Measurements from ENCODE around the gene MYLK. TPM values are rescaled to one million over a fixed set of nuclear protein-coding genes. Genes with fewer than 3 reads are reported as not detected.
"Not testable (repeated sequence)": the region's sequence is repeated elsewhere in the genome, so short reads cannot be mapped to it uniquely, and the experiment has no call there.

Gene MYLK, protein sequence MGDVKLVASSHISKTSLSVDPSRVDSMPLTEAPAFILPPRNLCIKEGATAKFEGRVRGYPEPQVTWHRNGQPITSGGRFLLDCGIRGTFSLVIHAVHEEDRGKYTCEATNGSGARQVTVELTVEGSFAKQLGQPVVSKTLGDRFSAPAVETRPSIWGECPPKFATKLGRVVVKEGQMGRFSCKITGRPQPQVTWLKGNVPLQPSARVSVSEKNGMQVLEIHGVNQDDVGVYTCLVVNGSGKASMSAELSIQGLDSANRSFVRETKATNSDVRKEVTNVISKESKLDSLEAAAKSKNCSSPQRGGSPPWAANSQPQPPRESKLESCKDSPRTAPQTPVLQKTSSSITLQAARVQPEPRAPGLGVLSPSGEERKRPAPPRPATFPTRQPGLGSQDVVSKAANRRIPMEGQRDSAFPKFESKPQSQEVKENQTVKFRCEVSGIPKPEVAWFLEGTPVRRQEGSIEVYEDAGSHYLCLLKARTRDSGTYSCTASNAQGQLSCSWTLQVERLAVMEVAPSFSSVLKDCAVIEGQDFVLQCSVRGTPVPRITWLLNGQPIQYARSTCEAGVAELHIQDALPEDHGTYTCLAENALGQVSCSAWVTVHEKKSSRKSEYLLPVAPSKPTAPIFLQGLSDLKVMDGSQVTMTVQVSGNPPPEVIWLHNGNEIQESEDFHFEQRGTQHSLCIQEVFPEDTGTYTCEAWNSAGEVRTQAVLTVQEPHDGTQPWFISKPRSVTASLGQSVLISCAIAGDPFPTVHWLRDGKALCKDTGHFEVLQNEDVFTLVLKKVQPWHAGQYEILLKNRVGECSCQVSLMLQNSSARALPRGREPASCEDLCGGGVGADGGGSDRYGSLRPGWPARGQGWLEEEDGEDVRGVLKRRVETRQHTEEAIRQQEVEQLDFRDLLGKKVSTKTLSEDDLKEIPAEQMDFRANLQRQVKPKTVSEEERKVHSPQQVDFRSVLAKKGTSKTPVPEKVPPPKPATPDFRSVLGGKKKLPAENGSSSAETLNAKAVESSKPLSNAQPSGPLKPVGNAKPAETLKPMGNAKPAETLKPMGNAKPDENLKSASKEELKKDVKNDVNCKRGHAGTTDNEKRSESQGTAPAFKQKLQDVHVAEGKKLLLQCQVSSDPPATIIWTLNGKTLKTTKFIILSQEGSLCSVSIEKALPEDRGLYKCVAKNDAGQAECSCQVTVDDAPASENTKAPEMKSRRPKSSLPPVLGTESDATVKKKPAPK (N-terminal part only)
- 57.8 and 91.7 TPM in 2 replicates for total RNA-seq

DNA sequence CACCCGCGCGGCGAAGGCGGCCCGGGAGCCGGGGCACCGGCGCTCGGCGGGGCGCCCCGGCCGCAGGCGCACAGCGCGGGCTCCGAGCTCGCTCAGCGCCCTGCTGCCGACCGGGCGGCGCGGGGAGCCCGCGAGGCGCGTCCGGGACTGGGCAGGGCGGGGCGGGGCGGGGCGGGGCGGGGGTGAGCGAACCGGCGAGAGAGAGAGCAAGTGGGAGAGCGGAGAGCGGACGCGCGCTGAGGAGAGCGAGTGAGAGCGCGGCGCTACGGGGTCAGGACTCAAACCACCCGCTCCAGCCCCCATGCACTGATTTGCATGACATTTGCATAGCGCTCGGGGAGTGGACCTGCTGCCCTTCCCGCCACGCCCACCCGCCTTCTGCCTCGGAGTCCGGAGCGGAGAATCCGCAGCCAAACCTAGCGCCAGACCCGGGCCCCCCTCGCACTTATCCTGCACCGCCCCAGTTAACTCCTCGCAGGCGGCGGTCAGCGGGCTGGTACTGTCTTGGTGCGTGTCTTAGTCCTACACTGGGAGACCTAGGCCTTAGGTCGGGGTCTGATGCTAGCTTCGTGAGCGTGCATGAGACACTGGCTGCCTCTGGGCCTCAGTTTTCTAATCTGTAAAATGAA is at the start of gene MYLK:
MYLK (minus strand) TSS at position 130 of the 629 bp plus-strand sequence. CDS start 90,491 bp downstream, outside the sequence.
- DNase-seq (ENCODE audit: extremely low read depth, low read depth, low spot score): no peak

DNA sequence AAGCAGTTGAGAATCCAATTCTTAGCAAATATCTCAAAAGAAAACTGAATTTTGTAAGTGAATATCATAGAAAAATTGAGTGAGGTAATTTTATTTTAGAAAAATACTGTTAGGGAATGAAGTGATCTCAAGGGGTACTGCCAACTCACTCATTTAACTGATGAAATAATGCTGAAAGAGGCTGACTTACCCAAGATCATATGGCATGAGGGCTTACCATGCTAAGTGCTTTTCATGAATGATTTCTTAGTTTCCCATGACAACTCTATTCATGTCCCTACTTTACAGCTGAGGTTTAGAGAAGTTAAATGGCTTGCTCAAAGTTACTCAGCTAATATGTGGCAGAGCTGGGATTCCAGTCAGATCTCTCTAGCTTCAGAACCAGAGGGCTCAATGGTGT is 46.3 kb upstream of the MYLK start:
- DNase-seq (ENCODE audit: extremely low read depth, low read depth, low spot score): no peak

DNA sequence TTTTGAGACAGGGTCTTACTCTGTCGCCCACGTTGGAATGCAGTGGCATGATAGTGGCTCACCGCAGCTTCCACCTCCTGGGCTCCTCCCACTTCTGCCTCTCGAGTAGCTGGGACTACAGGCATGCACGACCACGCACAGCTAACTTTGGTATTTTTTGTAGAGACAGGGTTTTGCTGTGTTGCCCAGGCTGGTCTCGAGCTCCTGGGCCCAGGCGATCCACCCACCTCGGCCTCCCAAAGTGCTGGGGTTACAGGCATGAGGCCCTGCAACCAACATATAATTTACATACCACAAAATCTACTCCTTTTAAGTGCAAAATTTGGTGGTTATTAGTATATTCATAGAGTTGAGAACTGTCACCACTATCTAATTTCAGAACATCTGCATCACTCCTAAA is 45.2 kb upstream of the MYLK start:
- no peak for DNase-seq (ENCODE audit: extremely low read depth, low read depth, low spot score)

DNA sequence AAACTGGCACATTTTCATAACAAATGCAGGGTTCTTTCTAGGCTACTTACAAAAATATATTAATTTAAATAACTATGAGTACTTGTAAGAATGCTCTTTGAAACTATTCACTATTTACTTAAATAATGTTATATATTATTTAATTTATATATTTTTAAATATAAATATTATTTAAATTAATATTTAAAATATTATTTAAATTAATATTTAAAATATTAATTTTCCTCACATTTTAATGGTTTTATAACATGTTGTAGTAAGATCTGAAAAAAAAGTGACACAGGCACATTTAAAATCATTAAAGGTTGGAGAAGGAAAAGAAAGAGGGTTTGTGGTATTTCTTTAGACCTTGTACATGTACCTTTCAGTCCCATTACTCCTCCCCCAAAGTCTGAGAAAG is 42.3 kb upstream of the MYLK start:
- no peak for DNase-seq (ENCODE audit: extremely low read depth, low read depth, low spot score)

DNA sequence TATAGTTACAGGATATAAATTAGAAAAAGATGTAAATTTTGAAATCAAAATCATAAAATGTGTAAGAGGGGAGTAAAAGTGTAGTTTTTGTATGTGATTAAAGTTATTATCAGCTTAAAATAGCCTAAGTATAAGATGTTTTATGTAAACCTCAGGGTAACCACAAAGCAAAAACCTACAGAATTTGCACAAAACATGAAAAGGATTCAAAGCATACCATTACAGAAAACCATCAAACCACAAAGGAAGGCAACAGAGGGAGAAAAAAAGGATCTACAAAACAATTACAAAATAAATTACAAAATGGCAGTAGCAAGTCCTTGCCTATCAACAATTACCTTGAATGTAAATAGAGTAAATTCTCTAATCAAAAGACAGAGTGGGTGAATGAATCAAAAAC is 36.7 kb upstream of the MYLK start:
- DNase-seq (ENCODE audit: extremely low read depth, low read depth, low spot score): no peak

DNA sequence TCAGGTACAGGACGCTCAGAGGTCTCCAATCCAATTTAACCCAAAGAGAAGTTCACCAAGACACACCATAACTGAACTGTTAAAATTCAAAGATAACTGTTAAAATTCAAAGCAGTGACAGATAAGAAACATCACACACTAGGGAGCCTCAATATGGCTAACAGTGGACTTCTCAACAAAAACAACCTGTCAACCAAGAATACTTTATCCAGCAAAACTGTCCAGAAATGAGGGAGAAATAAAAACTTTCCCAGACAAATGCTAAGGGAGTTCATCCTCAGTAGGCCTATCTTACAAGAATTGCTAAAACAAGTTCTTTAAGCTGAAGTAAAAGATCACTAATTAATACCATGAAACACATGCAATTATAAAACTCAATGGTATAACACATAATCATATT is 36.3 kb upstream of the MYLK start:
- no peak for DNase-seq (ENCODE audit: extremely low read depth, low read depth, low spot score)

DNA sequence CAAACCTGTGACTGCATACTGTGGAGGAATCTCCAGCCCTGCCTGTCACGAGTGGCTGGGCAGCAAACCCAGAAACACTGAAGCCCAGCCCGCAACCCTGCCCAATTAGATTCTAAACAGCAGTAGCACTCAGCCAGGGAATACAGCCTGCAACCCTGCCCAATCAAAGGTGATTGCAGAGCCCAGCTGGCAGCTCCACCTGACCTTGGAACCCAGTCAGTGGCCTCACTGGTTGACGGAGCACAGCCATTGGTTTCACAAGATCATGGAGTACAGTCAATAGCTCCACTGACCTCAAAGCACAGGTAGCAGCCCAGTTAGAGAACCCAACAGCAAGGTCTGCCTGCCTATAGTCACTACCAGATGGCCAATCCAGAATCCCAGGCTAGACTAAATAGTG is 35.2 kb upstream of the MYLK start:
- DNase-seq (ENCODE audit: extremely low read depth, low read depth, low spot score): no peak

DNA sequence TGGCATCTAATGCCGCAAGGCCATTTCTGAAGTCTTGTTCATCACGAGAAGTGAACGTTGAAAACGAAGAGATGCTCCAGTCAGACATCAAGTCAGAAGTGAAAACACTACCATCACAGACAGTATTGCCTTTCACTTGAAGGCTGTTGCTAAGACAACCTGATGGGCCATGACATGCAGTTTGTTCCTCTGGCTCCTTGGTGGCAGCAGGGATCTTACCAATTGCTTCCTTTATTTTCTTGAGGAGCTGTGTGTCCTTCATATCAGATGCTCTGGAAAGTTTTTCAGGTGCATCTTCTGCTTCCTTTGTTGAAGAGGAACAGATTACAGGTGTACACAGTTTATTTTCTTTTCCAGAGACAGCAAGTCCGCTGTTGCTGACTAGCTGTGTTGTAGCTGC is 30.7 kb upstream of the MYLK start:
- DNase-seq (ENCODE audit: extremely low read depth, low read depth, low spot score): no peak

DNA sequence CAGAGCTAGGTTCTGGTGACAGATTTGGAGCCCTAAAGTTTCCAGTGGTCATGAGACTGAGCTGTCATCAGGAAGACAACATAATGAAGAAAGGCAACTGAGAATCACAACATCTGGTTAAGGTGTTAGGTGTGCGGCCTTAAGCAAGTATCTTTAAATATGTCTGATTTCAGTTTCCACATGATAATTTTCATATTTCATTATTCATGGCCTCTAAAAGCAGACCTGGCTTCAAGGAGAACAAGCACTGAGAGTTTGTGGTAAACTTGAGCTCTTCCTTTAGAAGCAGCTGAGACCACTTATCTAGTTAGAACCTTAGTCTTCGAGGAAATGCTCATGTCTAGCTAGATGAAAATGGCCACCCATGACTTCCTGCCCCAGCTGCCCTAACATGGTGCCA is 25.7 kb upstream of the MYLK start:
- DNase-seq (ENCODE audit: extremely low read depth, low read depth, low spot score): no peak

DNA sequence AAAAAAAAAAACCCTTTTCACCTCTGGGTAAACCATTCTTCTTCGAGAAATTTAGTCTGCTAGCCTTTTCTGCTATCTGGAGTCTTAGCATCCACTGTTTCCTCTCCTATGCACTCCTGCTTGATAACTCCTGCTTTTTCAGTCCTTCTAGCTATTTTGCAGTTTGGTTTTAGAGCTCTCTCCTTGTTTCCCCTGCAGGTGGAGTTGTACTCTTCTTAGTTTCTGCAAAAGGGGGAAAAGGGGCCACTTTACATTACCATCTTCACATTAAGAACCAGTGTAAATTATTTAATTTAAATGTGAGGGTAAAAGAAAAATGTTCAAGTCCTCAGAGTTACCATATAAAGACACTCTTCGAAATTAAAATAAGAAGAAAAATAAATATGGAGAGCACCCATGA is 23.6 kb upstream of the MYLK start:
- no peak for DNase-seq (ENCODE audit: extremely low read depth, low read depth, low spot score)

DNA sequence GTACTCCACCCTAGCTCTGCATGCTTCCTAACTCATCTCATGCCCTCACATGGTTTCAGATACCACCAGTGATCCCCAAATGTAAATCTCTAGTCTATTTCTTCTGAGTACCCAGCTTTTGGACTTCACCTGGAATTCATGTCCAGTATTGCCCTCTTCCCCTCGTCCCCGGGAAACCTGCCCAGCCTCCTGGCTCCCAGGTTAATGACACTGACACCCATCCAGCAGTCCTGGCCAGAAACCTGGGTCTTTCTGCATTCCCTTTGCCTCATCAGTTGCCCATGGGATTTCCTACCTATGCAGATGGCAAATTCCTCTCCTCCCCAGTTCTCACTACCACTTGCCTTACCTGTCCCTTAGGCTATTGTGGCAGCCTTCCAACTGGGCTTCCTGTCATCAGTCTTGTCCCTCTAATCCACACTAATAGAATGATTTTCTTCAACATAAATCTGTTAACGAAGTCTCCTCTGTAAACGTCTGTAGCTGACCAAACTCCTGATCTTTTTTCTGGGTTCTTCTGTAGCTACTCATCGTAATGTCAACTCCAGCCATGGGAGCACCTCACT is 15.3 kb upstream of the MYLK start:
- DNase-seq (ENCODE audit: extremely low read depth, low read depth, low spot score): no peak

DNA sequence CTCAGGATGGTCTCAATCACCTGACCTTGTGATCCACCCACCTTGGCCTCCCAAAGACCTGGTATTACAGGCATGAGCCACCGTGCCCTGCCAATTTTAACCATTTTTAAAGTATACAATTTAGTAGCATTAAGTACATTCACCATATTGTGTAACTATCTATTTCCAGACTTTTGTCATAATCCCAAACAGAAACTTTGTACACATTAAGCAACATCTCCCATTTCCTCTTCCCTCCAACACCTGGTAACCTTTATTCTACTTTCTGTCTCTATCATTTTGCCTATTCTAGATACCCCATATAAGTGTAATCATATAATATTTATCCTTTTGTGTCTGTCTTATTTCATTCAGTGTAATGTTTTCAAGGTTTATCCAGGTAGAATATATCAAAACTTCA is 8.9 kb upstream of the MYLK start:
- DNase-seq (ENCODE audit: extremely low read depth, low read depth, low spot score): no peak

DNA sequence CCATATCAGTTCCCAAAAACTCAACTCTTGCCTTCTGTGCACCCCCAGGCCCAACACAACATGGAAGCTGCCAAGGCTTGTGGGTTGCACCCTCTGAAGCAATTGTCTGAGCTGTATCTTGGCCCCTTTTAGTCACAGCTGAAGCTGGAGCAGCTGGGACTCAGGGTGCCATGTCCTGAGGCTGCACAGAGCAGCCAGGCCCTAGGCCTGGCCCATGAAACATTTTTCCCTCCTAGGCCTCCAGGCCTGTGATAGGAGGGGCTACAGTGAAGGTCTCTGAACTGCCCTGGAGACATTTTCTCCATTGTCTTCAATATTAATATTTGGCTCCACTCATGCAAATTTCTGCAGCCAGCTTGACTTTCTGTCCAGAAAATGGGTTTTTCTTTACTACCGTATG is 8.1 kb upstream of the MYLK start:
- DNase-seq (ENCODE audit: extremely low read depth, low read depth, low spot score): no peak

DNA sequence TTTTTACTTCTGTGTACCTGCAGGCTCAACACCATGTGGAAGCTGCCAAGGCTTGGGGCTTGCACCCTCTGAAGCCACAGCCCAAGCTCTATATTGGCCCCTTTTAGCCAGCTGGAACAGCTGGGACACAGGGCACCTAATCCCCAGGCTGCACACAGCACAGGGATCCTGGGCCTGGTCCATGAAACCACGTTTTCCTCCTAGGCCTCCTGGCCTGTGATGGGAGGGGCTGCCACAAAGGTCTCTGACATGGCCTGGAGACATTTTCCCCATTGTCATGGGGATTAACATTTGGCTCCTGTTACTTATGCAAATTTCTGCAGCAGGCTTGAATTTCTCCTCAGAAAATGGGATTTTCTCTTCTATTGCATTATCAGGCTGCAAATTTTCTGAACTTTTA is 6.9 kb upstream of the MYLK start:
- not testable (repeated sequence) for DNase-seq (ENCODE audit: extremely low read depth, low read depth, low spot score)

DNA sequence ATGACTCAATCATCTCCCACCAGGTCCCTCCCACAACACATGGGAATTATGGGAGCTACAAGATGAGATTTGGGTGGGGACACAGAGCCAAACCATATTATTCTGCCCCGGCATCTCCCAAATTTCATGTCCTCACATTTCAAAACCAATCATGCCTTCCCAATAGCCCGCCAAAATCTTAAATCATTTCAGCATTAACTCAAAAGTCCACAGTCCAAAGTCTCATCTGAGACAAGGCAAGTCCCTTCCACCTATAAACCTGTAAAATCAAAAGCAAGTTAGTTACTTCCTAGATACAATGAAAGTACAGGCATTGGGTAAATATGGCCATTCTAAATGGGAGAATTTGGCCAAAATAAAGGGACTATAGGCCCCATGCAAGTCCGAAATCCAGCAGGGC is 6.0 kb upstream of the MYLK start:
- DNase-seq (ENCODE audit: extremely low read depth, low read depth, low spot score): not testable (repeated sequence)

DNA sequence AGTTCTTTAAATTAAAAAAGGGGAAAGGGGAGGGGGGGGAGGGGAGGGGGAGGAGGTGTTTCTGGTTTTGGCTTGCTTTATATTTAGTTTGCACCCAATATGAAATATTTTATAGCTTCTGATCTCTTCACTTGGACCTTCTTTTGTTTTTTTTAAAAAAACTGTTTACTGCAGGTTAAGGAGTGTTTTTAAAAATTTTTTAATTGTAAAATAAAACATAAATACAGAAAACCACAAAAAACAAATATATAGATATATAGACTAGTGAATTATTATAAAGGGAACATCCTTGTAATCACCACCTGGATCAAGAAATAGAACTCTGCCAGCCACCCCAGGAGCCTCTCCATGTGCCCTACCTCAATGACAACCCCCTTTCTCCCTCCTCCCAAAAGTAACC is 861 bp upstream of the MYLK start:
- no peak for DNase-seq (ENCODE audit: extremely low read depth, low read depth, low spot score)

DNA sequence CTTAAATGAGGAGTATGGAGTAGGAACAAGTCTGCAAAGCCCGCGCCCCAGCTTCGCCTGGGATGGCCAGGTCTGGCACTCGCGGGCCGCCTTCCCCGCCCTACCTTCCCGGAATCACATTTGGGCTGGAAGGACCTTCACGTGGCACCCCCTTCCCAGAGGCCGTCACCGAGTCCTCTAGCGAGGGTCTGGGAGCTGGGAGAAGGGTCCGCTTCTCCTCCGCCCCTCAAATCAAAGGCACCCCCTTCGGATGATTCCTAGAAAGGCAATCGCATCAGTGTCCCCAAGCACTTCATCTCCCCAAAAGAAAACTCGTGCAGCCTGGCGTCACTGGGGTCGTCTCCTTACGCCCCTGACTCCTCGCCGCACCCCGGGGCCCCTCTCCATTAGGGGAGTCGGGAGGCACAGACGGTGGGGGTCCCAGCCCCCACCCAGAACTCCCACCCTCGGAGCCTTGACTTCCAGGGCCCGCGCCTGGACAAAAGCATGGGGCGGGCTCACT is 380 bp downstream of the MYLK start:
- no peak for DNase-seq (ENCODE audit: extremely low read depth, low read depth, low spot score)

DNA sequence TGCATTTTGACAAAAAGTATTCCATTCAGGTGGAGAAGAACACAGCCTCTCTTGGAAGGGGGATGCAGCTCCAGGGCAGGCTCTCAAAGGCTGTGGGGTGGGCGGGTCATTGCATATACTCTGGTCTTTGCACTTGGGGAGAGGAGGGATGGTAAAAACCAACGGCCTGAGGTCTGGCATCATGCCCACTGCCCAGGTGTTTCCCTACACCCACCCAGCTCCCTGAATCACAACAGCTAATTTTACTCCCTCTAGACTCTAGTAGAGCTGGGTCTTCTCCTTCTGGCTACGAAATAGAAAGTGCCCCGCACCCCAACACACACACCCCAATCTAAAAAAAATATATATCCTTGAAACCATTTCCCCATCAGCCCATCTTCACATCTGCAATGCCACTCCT is 1.0 kb downstream of the MYLK start:
- DNase-seq (ENCODE audit: extremely low read depth, low read depth, low spot score): no peak

DNA sequence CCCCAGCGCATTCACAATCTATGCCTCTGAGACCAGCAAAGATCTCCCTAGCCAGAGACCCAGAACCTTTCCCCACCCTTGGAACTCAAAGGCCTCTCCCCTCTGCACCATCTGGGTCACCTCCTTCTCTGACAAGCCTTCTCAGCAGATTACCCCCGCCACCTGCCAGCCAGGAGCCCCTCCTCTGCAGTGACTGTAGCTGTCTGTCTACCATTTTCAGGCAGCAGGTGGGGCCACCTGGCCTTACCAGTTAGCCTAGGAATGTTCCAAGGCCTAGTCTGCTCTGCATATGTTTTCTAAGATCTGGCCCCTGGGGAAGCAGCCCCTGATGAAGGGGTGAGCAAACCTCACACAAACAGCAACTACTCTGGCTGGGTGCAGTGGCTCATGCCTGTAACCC is 2.4 kb downstream of the MYLK start:
- no peak for DNase-seq (ENCODE audit: extremely low read depth, low read depth, low spot score)

DNA sequence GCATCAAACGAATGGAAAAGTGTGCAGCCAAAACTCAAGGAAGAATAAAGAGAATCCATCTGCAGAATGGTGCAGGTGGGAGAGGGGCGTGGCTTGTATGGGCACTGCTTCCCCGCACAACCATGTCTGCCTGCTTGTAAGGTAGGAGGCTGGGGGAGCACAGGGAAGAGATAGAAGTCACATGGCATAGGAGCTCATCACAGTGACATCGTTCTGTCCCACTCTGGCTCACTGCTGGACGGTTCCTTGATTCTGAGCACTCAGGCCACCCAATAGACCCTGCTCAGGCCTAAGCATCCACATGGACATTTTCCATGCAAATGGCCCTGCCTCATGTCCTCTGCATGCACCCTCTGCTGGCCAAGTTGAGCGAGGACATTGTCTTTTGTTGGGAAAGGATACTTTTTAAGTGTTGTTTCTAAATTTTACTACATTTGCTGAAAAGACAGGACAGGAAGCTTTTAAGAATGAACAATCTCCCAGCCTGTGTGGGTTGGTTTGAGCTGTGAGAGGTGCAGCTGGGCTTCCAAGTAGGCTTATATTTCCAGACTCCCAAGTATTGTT is 3.1 kb downstream of the MYLK start:
- no peak for DNase-seq (ENCODE audit: extremely low read depth, low read depth, low spot score)
